ENCODE results near the gene EIF4G3.
"Not testable (repeated sequence)": the region's sequence is repeated elsewhere in the genome, so short reads cannot be mapped to it uniquely, and the experiment has no call there.

The EIF4G3 gene

GRCh38 chr1:20829946-20830345, 346.8 kb downstream of the EIF4G3 start:
- no peak for DNase-seq

GRCh38 chr1:20829531-20829930, 347.2 kb downstream of the EIF4G3 start:
- no peak for DNase-seq

- no peak for DNase-seq
Measured at GRCh38 chr1:20823845-20824244, 352.9 kb downstream of the EIF4G3 start.

- no peak for DNase-seq
Measured at GRCh38 chr1:20821466-20821865, 355.2 kb downstream of the EIF4G3 start.

- no peak for DNase-seq
Measured at GRCh38 chr1:20819818-20820217, 356.9 kb downstream of the EIF4G3 start.

GRCh38 chr1:20814534-20814871, 362.2 kb downstream of the EIF4G3 start:
- no peak for DNase-seq

- no peak for DNase-seq
Measured at GRCh38 chr1:20811916-20812315, 364.8 kb downstream of the EIF4G3 start.

- no peak for DNase-seq
Measured at GRCh38 chr1:20793236-20793635, 383.5 kb downstream of the EIF4G3 start.

- DNase-seq: no peak
Measured at GRCh38 chr1:20792196-20792595, 384.5 kb downstream of the EIF4G3 start.

- DNase-seq: no peak
Measured at GRCh38 chr1:20790785-20791184, 385.9 kb downstream of the EIF4G3 start.

- not testable (repeated sequence) for DNase-seq
Measured at GRCh38 chr1:20789598-20789997, 387.1 kb downstream of the EIF4G3 start.

GRCh38 chr1:20787840-20788795, 388.6 kb downstream of the EIF4G3 start:
- DNase-seq: no peak

GRCh38 chr1:20787029-20787839, 389.5 kb downstream of the EIF4G3 start, which contains the start of gene HP1BP3:
Gene HP1BP3, minus strand, starts transcription at chr1:20787307. Its CDS starts 6,867 bp downstream, at chr1:20780440.
- peak in 56 of 58 donors; percentile 5 to 84 (median 72) for DNase-seq

- DNase-seq: peak; percentile 29 to 96 (median 90)
Measured at GRCh38 chr1:20786253-20787028, 390.3 kb downstream of the EIF4G3 start.

GRCh38 chr1:20785907-20786252, 390.8 kb downstream of the EIF4G3 start:
- DNase-seq: peak in 5 of 58 donors; percentile 21 to 57 (median 44)

GRCh38 chr1:20775700-20776099, 401.0 kb downstream of the EIF4G3 start:
- no peak for DNase-seq

GRCh38 chr1:20771780-20772179, 404.9 kb downstream of the EIF4G3 start:
- DNase-seq: no peak

- no peak for DNase-seq
Measured at GRCh38 chr1:20770314-20771087, 406.2 kb downstream of the EIF4G3 start.

- no peak for DNase-seq
Measured at GRCh38 chr1:20767271-20767670, 409.4 kb downstream of the EIF4G3 start.

- DNase-seq: no peak
Measured at GRCh38 chr1:20763417-20763816, 413.3 kb downstream of the EIF4G3 start.

GRCh38 chr1:20760322-20760721, 416.4 kb downstream of the EIF4G3 start:
- DNase-seq: no peak
